ENCODE data around the gene PALD1. TPM values are rescaled to one million over a fixed set of nuclear protein-coding genes. Genes with fewer than 3 reads are reported as not detected.

Gene PALD1
- total and polyA plus RNA-seq, 3 donors from 2014 or later: 6.3 to 13.3 (median 8.3) TPM

GRCh38 chr10:70616761-70617160 lies 138.2 kb downstream of the PALD1 start:
- intact Hi-C loops (cut with DNase I; ENCODE audit: low total_unique reads): no loop called here
- H3K4me1 ChIP-seq: no peaks in the 10 kb centered on the region
- H3K36me3 ChIP-seq (ENCODE audit: low read depth, missing control alignments): no peaks in the 10 kb centered on the region
- DNase-seq: no peak
- H3K27me3 ChIP-seq: no peaks in the 10 kb centered on the region
- H3K27ac ChIP-seq: no peak overlapping the region
- H3K4me3 ChIP-seq: no peak overlapping the region
- 89 to 96% methylated on average over 4 of the region's 4 CpGs for WGBS, 2 donors
- no peaks in the 10 kb centered on the region for H3K9me3 ChIP-seq
- TF ChIP-seq, protein P1, sequence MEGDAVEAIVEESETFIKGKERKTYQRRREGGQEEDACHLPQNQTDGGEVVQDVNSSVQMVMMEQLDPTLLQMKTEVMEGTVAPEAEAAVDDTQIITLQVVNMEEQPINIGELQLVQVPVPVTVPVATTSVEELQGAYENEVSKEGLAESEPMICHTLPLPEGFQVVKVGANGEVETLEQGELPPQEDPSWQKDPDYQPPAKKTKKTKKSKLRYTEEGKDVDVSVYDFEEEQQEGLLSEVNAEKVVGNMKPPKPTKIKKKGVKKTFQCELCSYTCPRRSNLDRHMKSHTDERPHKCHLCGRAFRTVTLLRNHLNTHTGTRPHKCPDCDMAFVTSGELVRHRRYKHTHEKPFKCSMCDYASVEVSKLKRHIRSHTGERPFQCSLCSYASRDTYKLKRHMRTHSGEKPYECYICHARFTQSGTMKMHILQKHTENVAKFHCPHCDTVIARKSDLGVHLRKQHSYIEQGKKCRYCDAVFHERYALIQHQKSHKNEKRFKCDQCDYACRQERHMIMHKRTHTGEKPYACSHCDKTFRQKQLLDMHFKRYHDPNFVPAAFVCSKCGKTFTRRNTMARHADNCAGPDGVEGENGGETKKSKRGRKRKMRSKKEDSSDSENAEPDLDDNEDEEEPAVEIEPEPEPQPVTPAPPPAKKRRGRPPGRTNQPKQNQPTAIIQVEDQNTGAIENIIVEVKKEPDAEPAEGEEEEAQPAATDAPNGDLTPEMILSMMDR (IDR thresholded peaks at IDR 0.05): no peak

Other genes starting within 250 kb of the PALD1 start
- 100 to 1,000 TPM; 110 to 136 TPM for gene PPA1, start 245.3 kb upstream of the PALD1 start, total RNA-seq
- gene PPA1, start 245.3 kb upstream of the PALD1 start, polyA plus RNA-seq (ENCODE audit: insufficient read depth, low read depth, low replicate concordance): 143 TPM
- gene NPFFR1, start 194.8 kb upstream of the PALD1 start, total RNA-seq: 1 to 10 TPM; 2.8 to 6.6 TPM
- gene NPFFR1, start 194.8 kb upstream of the PALD1 start, polyA plus RNA-seq (ENCODE audit: insufficient read depth, low read depth, low replicate concordance): 2.6 TPM
- 10 to 100 TPM; 14.8 to 21.6 TPM for gene LRRC20, start 96.1 kb upstream of the PALD1 start, total RNA-seq
- 30.8 TPM for gene LRRC20, start 96.1 kb upstream of the PALD1 start, polyA plus RNA-seq (ENCODE audit: insufficient read depth, low read depth, low replicate concordance)
- gene EIF4EBP2, start 74.6 kb upstream of the PALD1 start, total RNA-seq: 10 to 100 TPM; 50.7 to 50.8 TPM
- gene EIF4EBP2, start 74.6 kb upstream of the PALD1 start, polyA plus RNA-seq (ENCODE audit: insufficient read depth, low read depth, low replicate concordance): 41.2 TPM
- gene NODAL, start 37.1 kb upstream of the PALD1 start, total RNA-seq: 1 to 10 TPM in 1 of 2 donors, under 1 TPM in 1; 0.43 to 3.0 TPM
- gene NODAL, start 37.1 kb upstream of the PALD1 start, polyA plus RNA-seq (ENCODE audit: insufficient read depth, low read depth, low replicate concordance): 5.2 TPM
- 1 to 10 TPM in 1 of 2 donors, under 1 TPM in 1; 0.55 to 1.8 TPM for gene PRF1, start 124.0 kb downstream of the PALD1 start, total RNA-seq
- 2.2 TPM for gene PRF1, start 124.0 kb downstream of the PALD1 start, polyA plus RNA-seq (ENCODE audit: insufficient read depth, low read depth, low replicate concordance)
- under 1 TPM; 0.63 to 0.93 TPM for gene ADAMTS14, start 193.7 kb downstream of the PALD1 start, total RNA-seq
- gene ADAMTS14, start 193.7 kb downstream of the PALD1 start, polyA plus RNA-seq (ENCODE audit: insufficient read depth, low read depth, low replicate concordance): 0.90 TPM

Data from testis (tissue), 3 donors.